ENCODE results near the gene C9orf50. TPM values are rescaled to one million over a fixed set of nuclear protein-coding genes. Genes with fewer than 3 reads are reported as not detected.

Gene C9orf50
- total and polyA plus RNA-seq, 2 donors (not counting 3 experiments of a cell fraction or from before 2014, with no cell fraction given) = not detected

DNA sequence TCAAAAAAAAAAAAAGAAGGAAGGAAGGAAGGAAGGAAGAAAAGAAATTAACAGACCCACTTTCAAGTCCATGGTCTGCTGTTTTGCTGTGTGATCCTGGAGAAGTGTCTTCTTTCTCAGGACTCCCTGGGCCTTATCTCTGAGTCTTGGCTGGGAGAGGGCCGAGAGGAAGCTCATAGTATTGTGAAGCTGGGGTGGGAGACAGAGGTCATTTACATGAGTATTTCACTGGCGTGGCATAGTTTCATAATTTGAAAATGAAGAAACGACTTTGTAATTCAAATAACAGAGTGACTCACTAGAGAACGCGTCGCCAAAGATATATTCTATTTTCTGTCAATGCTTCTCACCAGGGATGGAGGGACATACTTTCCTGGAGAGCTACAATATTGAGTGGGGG lies 2.4 kb upstream of the C9orf50 start:
- Histone ChIP-seq H4K20me1 (replicated peaks; ENCODE audit: control insufficient read depth, extremely low read depth, insufficient read depth, low read length) (no peaks in the 10 kb centered on the region), H3K36me3 (ENCODE audit: control insufficient read depth in 2 of 2, extremely low read depth in 1 of 2, insufficient read depth in 2 of 2, low read length in 2 of 2) (no peaks in the 10 kb centered on the region), H2AFZ (ENCODE audit: low read depth, low read length) (no peak overlapping the region), H3K4me2 (ENCODE audit: insufficient read depth, low read length) (no peak overlapping the region), H3K79me2 (ENCODE audit: control insufficient read depth, insufficient read depth, low read length) (peaks cover 21% of the 10 kb centered on the region), H3K9me1 (replicated peaks; ENCODE audit: control insufficient read depth, extremely low read depth, insufficient read depth, low read length) (no peaks in the 10 kb centered on the region), H3K27me3 (ENCODE audit: control insufficient read depth in 2 of 2, insufficient read depth in 2 of 2, low read length in 2 of 2) (peaks cover 0 to 6% of the 10 kb centered on the region in 2 experiments), H3K4me1 (ENCODE audit: control insufficient read depth, extremely low read depth, insufficient read depth, low read length) (peaks cover 16% of the 10 kb centered on the region), H3K27ac (ENCODE audit: insufficient read depth, low read depth, low read length) (no peak overlapping the region), H3K9me3 (replicated peaks; ENCODE audit: control insufficient read depth, insufficient read depth, low read length) (no peaks in the 10 kb centered on the region), H3K4me3 (replicated peaks in 1 of 3; ENCODE audit: insufficient read depth in 1 of 3, low read depth in 1 of 3, low read length in 3 of 3) (no peak overlapping the region), H3K9ac (replicated peaks; ENCODE audit: extremely low read depth, insufficient read depth, low read length) (no peak overlapping the region)
- TF ChIP-seq JUN (IDR thresholded peaks at IDR 0.05; ENCODE audit: borderline replicate concordance, insufficient read depth, insufficient read length, low read depth) (no peak), FOS (IDR thresholded peaks at IDR 0.05; ENCODE audit: borderline replicate concordance, insufficient read depth, low read length) (no peak), POLR2A (IDR thresholded peaks at IDR 0.05; ENCODE audit: low read depth, low read length) (no peak), POLR2AphosphoS5 (IDR thresholded peaks at IDR 0.05; ENCODE audit: insufficient read depth, low read depth, low read length) (no peak), GATA2 (IDR thresholded peaks at IDR 0.05; ENCODE audit: insufficient read depth, insufficient read length, low read depth, low read length) (no peak), MYC (IDR thresholded peaks at IDR 0.05; ENCODE audit: low read depth, low read length) (no peak), EZH2 (IDR thresholded peaks at IDR 0.05; ENCODE audit: borderline replicate concordance, low read depth, low read length, severe bottlenecking) (no peak)
- TF ChIP-seq, protein P1, sequence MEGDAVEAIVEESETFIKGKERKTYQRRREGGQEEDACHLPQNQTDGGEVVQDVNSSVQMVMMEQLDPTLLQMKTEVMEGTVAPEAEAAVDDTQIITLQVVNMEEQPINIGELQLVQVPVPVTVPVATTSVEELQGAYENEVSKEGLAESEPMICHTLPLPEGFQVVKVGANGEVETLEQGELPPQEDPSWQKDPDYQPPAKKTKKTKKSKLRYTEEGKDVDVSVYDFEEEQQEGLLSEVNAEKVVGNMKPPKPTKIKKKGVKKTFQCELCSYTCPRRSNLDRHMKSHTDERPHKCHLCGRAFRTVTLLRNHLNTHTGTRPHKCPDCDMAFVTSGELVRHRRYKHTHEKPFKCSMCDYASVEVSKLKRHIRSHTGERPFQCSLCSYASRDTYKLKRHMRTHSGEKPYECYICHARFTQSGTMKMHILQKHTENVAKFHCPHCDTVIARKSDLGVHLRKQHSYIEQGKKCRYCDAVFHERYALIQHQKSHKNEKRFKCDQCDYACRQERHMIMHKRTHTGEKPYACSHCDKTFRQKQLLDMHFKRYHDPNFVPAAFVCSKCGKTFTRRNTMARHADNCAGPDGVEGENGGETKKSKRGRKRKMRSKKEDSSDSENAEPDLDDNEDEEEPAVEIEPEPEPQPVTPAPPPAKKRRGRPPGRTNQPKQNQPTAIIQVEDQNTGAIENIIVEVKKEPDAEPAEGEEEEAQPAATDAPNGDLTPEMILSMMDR (IDR thresholded peaks at IDR 0.05; ENCODE audit: extremely low read depth in 1 of 2, insufficient read depth in 1 of 2, low read depth in 1 of 2, low read length in 2 of 2) = no peak
- TF ChIP-seq, protein P2, sequence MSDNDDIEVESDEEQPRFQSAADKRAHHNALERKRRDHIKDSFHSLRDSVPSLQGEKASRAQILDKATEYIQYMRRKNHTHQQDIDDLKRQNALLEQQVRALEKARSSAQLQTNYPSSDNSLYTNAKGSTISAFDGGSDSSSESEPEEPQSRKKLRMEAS (IDR thresholded peaks at IDR 0.05; ENCODE audit: insufficient read depth, insufficient read length) = no peak
- no peak for FAIRE-seq
- dilution Hi-C loops (cut with MboI; ENCODE audit: extremely low pct_ligation_motif_present, low sequenced_read_pairs) (no loop called here), intact Hi-C loops (cut with micrococcal nuclease) (no loop called here)
- no TSS peak for BruUV-seq (replicated peaks)
- ChIA-PET POLR2A (interaction anchor here (0.7 kb wide), 1 partner anchor 510 kb away, joined by 7 read pairs; no protein-coding TSS in a partner anchor), CTCF (interaction anchor here (1.2 to 7.5 kb wide), 9 partner anchors 9 to 511 kb away, joined by 3 to 232 read pairs (median 27); partner anchors contain the start of genes CRAT and PTPA)
- DNase-seq (ENCODE audit: low read depth, low spot score) = no peak
